ENCODE data around the gene SMIM45.

Gene SMIM45

GRCh38 chr22:41963453-41964111 is 11.6 kb downstream of the SMIM45 start:
- Histone ChIP-seq H3K27me3 (ENCODE audit: low read length) (no peaks in the 10 kb centered on the region), H3K9me3 (ENCODE audit: low read length) (no peaks in the 10 kb centered on the region), H3K79me2 (ENCODE audit: low read length) (no peaks in the 10 kb centered on the region), H3K4me3 (ENCODE audit: low read length) (no peak overlapping the region), H3F3A (ENCODE audit: low read length, unreplicated experiment) (no peaks in the 10 kb centered on the region), H3K36me3 (ENCODE audit: low read depth, low read length) (no peaks in the 10 kb centered on the region), H3K4me1 (ENCODE audit: insufficient read depth, low read length) (no peaks in the 10 kb centered on the region), H4K20me1 (ENCODE audit: low read length) (no peaks in the 10 kb centered on the region), H3K4me2 (ENCODE audit: low read length) (no peak overlapping the region), H3K27ac (ENCODE audit: low read length) (no peak overlapping the region), H2AFZ (ENCODE audit: low read length) (no peak overlapping the region), H3K9ac (ENCODE audit: low read length) (no peak overlapping the region), H3K9me2 (replicated peaks; ENCODE audit: low read length) (no peaks in the 10 kb centered on the region)
- no TSS peak for BruUV-seq (replicated peaks)
- DNase-seq (no peak), ATAC-seq (no peak)
- ChIA-PET CTCF (no interaction called here), POLR2A (ENCODE audit: unreplicated experiment) (no interaction called here)
- TF ChIP-seq CTCF (conservative IDR thresholded peaks at IDR 0.05; ENCODE audit: low read depth, low read length): no peak
- no peak for TF ChIP-seq EZH2 (IDR thresholded peaks at IDR 0.05; ENCODE audit: low read length, unreplicated experiment)
- no peak for TF ChIP-seq EZH2phosphoT487 (IDR thresholded peaks at IDR 0.05; ENCODE audit: borderline replicate concordance, low read length)
- intact Hi-C loops (cut with micrococcal nuclease): no loop called here

GRCh38 chr22:41964112-41964491 is 12.2 kb downstream of the SMIM45 start:
- no peaks in the 10 kb centered on the region for H3K9me2 ChIP-seq (replicated peaks; ENCODE audit: low read length)
- H3K79me2 ChIP-seq (ENCODE audit: low read length): no peaks in the 10 kb centered on the region
- no peak overlapping the region for H3K4me2 ChIP-seq (ENCODE audit: low read length)
- CTCF ChIA-PET: no interaction called here
- no peaks in the 10 kb centered on the region for H3K9me3 ChIP-seq (ENCODE audit: low read length)
- no peaks in the 10 kb centered on the region for H4K20me1 ChIP-seq (ENCODE audit: low read length)
- no peak overlapping the region for H3K4me3 ChIP-seq (ENCODE audit: low read length)
- H3K9ac ChIP-seq (ENCODE audit: low read length): no peak overlapping the region
- no peaks in the 10 kb centered on the region for H3K36me3 ChIP-seq (ENCODE audit: low read depth, low read length)
- POLR2A ChIA-PET (ENCODE audit: unreplicated experiment): no interaction called here
- intact Hi-C loops (cut with micrococcal nuclease): no loop called here
- no peak overlapping the region for H3K27ac ChIP-seq (ENCODE audit: low read length)
- H3F3A ChIP-seq (ENCODE audit: low read length, unreplicated experiment): no peaks in the 10 kb centered on the region
- no peak for ATAC-seq
- BruUV-seq (replicated peaks): no TSS peak
- TF ChIP-seq EZH2 (IDR thresholded peaks at IDR 0.05; ENCODE audit: low read length, unreplicated experiment): no peak
- no peak for TF ChIP-seq EZH2phosphoT487 (IDR thresholded peaks at IDR 0.05; ENCODE audit: borderline replicate concordance, low read length)
- TF ChIP-seq CTCF (conservative IDR thresholded peaks at IDR 0.05; ENCODE audit: low read depth, low read length): no peak
- H3K27me3 ChIP-seq (ENCODE audit: low read length): no peaks in the 10 kb centered on the region
- no peak overlapping the region for H2AFZ ChIP-seq (ENCODE audit: low read length)
- no peaks in the 10 kb centered on the region for H3K4me1 ChIP-seq (ENCODE audit: insufficient read depth, low read length)
- DNase-seq: no peak

GRCh38 chr22:41966225-41966606 is 14.3 kb downstream of the SMIM45 start:
- ATAC-seq: no peak
- POLR2A ChIA-PET (ENCODE audit: unreplicated experiment): no interaction called here
- H3K79me2 ChIP-seq (ENCODE audit: low read length): no peaks in the 10 kb centered on the region

More at GRCh38 chr22:41966225-41966606, 14.3 kb downstream of the SMIM45 start:
- H3K9me3 ChIP-seq (ENCODE audit: low read length): no peaks in the 10 kb centered on the region
- H3F3A ChIP-seq (ENCODE audit: low read length, unreplicated experiment): no peaks in the 10 kb centered on the region
- H3K27me3 ChIP-seq (ENCODE audit: low read length): no peaks in the 10 kb centered on the region
- no peak for DNase-seq
- intact Hi-C loops (cut with micrococcal nuclease): loop anchor here (1.0 to 2.0 kb wide), 4 partner anchors 105 to 479 kb away; partner anchors contain the start of genes NAGA and NDUFA6
- H3K4me2 ChIP-seq (ENCODE audit: low read length): no peak overlapping the region
- no peak for TF ChIP-seq EZH2phosphoT487 (IDR thresholded peaks at IDR 0.05; ENCODE audit: borderline replicate concordance, low read length)
- no peak for TF ChIP-seq EZH2 (IDR thresholded peaks at IDR 0.05; ENCODE audit: low read length, unreplicated experiment)
- TF ChIP-seq CTCF (conservative IDR thresholded peaks at IDR 0.05; ENCODE audit: low read depth, low read length): no peak
- no peaks in the 10 kb centered on the region for H3K9me2 ChIP-seq (replicated peaks; ENCODE audit: low read length)
- H3K36me3 ChIP-seq (ENCODE audit: low read depth, low read length): no peaks in the 10 kb centered on the region
- CTCF ChIA-PET: interaction anchor here (0.5 kb wide), 1 partner anchor 29 kb away, joined by 4 read pairs; no protein-coding TSS in a partner anchor
- H3K4me3 ChIP-seq (ENCODE audit: low read length): no peak overlapping the region
- BruUV-seq (replicated peaks): no TSS peak
- H2AFZ ChIP-seq (ENCODE audit: low read length): no peak overlapping the region
- H4K20me1 ChIP-seq (ENCODE audit: low read length): no peaks in the 10 kb centered on the region
- H3K4me1 ChIP-seq (ENCODE audit: insufficient read depth, low read length): no peaks in the 10 kb centered on the region
- no peak overlapping the region for H3K27ac ChIP-seq (ENCODE audit: low read length)
- no peak overlapping the region for H3K9ac ChIP-seq (ENCODE audit: low read length)

All from PC-3 (cell line).